NCI-H2081 (cell line): Measurements from ENCODE around the gene UBE2K.
"Not testable (repeated sequence)": the region's sequence is repeated elsewhere in the genome, so short reads cannot be mapped to it uniquely, and the experiment has no call there.

Experiments used
- DNase-seq, 2 experiments: peaks; one replicate each; lab custom pipeline; 2025; lab: John Stamatoyannopoulos, UW

Gene UBE2K

DNA sequence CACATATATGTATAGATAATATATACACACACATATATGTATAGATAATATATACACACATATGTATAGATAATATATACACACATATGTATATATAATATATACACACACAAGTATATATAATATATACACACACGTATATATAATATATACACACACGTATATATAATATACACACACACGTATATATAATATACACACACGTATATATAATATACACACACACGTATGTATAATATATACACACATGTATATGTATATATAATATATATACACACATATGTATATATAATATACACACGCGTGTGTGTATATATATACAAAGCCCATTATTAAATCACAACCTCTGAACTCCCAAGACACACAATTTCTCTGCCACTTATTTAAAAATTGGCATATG, 8.0 kb upstream of the UBE2K start:
- DNase-seq, result no peak

DNA sequence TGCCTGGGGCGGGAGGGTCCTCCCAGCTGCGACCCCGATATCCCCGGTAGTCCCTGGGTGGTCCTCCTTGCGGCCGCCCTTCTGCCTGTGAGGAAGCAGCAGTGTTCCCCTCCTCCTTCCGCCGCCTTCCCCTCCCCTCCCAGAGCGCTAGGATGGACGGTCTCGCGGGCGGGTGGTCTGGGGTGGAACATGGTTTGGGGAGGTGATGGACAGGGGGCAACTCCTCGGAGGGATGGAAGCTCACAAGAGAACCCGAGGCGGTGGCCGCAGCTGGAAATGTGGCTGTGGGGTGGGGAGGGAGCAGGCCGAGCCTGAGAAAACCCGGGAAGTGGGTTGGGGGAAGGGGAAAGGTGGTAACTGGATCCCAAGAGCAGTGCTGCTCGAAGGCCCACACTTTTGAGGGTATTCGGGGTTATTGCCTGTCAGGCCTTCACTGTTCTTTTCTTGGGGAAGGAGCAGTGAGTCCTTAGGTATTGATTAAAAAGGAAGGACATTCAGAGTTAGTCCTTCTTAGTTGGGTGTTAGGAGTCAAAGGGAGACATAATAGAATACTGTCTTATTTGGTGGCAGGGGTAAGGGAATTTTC, 581 bp downstream of the UBE2K start:
- peak; percentile 52 to 61 for DNase-seq

DNA sequence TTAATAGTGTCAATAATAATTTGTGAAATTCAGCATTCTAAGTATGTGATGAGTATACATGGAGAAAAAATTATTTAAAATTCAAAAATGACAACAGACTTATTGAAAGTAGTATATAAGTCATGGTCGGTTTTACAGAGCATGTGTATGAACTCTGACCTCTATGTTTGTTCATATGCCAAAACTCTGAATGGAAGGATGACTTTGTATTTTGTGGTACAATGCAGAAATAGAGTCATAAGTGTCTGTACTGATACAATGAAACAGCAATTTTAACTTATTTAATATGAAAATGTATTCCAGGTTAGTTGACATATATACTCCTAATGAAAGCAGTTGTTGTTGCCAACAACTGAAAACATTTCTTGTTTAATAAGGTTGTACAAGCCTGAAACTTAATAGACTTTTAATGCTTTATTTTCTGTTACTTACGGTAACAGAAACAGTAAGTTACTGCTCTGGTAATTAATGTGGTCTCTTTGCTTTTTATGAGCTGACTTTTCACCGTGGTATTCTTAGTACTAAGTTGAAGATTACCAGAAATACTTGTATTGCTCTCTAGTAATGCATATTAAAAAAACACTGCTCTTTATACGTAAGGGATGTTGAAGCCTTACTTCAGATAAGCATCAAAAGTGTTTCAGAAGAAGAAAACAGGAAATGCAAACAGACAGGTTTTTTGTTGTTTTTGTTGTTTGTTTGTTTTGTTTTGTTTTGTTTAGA, 1.9 kb downstream of the UBE2K start:
- no peak for DNase-seq

DNA sequence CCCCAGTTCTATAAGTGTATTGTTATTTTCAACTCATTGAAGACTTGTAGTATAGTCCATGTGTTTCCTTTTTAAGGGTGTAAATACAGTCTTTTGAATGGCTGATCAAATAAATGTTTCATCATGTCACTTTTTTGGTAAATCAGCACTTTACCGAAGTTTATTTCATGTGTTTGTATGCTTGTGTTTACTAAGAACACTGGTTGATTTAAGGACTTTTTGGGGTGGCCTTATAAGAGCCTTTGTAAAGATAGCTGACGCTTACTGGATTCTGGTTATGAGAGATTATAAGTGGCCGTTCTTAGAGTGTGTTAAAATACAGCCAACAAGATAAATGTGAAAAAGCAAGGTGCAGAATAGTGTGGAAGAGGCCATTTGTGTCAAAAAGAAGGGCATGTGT, 2.6 kb downstream of the UBE2K start:
- no peak for DNase-seq

DNA sequence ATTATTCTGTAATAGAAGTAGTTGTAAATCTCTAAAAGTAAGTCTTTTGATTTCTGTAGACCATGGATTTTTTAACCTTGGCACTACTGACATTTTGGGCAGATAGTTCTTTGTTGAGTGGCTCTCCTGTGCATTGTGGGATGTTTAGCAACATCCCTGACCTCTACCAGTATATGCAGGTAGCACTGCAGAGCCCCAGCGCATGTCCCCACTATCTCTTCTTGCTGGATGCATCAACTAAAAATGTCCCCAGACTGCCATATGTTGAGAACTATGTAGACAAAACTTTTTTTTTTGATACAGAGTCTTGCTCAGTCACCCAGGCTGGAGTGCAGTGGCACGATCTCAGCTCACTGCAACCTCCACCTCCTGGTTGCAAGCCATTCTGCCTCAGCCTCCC, 4.8 kb downstream of the UBE2K start:
- no peak for DNase-seq

DNA sequence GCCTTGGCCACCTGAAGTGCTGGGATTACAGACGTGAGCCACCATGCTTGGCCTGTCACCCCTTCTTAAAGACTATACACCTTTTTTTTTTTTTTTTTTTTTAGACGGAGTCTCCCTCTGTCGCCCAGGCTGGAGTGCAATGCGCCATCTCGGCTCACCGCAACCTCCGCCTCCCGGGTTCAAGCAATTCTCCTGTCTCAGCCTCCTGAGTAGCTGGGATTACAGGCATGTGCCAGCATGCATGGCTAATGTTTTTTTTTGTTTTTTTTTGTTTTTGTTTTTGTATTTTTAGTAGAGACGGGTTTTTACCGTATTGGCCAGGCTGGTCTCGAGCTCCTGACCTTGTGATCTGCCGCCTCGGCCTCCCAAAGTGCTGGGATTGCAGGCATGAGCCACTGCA, 6.9 kb downstream of the UBE2K start:
- DNase-seq, result not testable (repeated sequence)

DNA sequence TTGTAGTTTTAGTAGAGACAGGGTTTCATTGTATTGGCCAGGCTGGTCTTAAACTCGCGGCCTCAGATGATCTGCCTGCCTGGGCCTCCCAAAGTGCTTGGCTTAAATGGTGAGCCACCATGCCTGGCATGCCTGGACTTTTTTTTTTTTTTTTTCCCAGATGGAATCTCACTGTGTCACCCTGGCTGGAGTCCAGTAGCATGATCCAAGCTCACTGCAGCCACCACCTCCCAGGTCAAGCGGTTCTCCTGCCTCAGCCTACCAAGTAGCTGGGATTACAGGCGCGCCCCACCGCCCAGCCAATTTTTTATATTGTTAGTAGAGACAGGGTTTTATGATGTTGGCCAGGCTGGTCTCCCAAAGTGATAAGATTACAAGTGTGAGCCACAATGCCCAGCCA, 8.4 kb downstream of the UBE2K start:
- DNase-seq, result no peak

DNA sequence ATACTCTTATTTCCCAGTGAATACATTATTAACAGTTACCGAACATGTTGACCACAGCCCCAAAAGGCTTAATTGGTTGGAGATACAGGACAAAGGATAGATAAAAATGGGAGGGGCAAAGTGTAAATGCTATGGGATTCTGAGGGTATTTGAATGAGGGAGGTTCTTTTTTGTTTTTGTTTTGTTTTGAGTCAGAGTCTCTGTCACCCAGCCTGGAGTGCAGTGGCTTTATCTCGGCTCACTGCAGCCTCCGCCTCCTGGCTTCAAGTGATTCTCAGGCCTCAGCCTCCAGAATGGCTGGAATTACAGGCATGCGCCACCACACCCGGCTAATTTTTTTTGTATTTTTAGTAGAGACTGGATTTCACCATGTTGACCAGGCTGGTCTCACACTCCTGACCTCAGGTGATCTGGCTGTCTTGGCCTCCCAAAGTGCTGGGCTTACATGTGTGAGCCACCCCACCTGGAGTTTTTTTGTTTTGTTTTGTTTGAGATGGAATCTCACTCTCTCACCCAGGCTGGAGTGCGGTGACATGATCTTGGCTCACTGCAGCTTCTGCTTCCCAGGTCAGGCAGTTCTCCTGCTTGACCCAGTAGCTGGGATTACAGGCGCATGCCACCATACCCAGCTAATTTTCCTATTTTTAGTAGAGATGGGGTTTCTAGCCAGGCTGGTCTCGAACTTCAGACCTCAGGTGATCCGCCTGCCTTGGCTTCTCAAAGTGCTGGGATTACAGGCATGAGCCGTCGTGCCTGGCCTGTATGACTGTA, 9.0 kb downstream of the UBE2K start:
- DNase-seq, result no peak

DNA sequence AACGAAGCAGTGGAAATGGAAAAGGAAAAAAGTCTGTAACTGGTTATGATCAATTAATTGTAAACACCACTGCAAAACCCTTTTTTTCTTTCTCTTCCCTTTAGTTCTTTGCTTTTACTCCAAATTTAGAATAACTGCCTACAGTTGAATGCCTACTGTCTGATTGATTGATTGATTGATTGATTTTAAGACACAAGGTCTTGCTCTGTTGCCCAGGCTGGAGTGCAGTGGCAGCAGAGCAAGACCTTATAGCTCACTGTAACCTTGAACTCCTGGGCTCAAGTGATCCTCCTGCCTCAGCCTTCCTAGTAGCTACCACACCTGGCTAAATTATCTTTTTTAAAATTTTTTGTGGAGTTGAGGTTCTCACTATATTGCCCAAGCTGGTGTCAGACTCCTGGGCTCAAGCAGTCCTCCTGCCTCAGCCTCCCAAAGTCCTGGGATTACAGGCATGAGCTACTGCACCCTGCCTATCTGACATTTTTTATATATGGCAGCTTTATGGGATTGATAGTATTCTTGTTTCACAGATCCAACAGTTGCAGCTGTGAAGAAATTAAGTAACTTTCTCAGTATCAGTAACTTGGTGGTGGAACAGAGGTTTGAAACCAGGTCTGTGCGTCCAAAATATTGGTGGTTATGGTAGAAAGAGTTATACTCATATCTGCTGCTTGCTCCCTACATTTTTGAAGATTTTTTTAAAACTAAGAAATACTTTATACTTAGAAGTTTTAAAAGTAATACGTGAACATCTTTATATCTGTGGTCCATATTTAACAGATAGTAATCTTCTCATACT, 12.4 kb downstream of the UBE2K start:
- no peak for DNase-seq

DNA sequence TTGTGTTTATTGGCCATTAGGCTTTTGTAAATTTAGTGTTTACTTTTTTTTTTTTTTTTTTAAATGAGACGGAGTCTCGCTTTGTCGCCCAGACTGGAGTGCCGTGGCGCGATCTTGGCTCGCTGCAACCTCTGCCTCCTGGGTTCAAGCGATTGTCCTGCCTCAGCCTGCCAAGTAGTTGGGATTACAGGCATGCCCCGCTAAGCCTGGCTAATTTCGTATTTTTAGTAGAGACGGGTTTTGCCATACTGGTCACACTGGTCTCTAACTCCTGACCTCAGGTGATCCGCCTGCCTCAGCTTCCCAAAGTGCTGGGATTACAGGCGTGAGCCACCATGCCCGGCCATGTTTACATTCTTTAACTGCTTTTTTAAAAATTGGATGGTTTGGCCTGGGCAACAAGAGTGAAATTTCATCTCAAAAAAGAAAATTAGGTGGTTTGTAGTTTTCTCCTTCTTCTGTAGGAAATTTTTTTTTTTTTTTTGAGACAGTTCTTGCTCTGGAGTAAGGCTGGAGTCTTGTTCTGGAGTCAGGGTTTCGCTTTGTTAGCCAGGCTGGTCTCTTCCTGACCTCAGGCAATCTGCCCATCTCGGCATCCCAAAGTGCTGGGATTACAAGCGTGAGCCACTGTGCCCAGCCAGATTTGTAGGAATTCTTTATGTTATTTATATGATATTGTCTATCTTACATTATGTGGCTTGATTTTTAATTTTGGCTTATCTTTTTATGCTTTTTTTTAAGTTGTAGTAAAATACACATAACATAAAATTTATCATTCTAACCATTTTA, 15.1 kb downstream of the UBE2K start:
- DNase-seq, result no peak

DNA sequence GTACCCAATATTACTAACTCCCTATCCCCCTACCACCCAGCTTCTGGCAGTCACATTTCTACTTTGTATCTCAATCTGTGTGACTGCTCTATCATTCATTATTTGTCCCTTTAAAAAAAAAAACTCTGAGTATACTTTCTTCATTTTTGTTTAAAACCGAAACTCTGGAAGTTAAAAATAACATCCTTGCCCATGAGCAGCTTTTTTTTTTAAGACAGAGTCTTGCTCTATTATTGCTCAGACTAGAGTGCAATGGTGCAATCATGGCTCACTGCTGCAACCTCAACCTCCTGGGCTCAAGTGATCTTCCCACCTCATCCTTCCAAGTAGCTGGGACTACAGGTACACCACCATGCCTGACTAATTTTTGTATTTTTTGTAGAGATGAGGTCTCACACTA, 15.8 kb downstream of the UBE2K start:
- no peak for DNase-seq

DNA sequence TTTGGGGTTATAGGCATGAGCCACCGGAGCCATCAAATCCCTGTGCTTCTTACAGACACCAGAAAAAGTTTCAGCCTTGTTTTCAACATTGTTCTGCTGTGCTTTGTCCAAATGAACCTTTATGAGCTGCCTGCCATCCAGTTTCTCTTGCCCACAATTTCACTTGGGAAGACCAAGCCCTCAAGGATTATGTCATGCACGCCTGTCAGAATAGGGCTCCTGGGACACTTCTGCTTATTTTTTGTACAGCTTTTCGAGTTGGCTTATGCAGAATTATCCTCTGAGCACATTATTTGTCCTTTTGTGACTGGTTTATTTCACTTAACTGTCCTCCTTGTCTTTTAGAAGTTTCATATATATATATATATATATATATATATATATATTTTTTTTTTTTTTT, 16.2 kb downstream of the UBE2K start:
- DNase-seq, result no peak

DNA sequence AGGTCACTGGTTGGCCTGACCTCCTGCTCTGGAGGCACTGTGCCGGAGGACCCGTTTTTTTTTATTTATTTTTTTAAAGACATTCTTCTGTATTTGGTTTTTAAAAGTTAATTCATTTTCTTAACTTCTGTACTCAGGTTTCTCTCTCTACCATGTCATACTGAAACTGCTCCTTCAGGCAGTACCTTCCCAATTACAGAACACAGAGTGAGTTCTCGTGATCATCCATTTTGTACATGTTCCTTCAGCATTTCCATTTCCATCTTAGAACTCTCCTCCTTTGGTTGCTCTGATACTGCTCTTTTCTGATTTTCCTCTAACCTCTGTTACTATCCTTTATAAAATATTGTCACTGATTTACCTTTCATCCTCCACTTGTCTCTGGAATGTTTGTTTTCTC, 17.9 kb downstream of the UBE2K start:
- DNase-seq, result no peak

DNA sequence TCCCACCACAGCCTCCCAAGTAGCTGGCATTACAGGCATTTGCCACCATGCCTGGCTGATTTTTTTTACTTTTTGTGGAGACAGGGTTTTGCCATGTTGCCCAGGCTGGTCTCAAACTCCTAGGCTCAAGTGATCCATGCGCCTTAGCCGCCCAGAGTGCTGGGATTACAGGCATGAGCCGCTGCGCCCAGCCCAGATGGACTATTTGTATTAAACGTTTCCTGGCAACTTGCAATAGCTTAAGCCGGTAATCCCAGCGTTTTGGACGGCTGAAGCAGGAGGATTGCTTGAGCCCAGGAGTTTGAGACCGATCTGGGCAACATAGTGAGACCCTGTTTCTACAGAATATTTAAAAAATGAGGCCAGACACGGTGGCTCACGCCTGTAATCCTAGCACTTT, 18.4 kb downstream of the UBE2K start:
- no peak for DNase-seq

DNA sequence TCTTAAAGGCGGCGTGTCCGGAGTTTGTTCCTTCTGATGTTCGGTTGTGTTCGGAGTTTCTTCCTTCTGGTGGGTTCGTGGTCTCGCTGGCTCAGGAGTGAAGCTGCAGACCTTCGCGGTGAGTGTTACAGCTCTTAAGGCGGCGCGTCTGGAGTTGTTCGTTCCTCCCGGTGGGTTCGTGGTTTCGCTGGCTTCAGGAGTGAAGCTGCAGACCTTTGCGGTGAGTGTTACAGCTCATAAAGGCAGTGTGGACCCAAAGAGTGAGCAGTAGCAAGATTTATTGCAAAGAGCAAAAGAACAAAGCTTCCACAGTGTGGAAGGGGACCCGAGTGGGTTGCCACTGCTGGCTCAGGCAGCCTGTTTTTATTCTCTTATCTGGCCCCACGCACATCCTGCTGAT, 19.8 kb downstream of the UBE2K start:
- not testable (repeated sequence) for DNase-seq

DNA sequence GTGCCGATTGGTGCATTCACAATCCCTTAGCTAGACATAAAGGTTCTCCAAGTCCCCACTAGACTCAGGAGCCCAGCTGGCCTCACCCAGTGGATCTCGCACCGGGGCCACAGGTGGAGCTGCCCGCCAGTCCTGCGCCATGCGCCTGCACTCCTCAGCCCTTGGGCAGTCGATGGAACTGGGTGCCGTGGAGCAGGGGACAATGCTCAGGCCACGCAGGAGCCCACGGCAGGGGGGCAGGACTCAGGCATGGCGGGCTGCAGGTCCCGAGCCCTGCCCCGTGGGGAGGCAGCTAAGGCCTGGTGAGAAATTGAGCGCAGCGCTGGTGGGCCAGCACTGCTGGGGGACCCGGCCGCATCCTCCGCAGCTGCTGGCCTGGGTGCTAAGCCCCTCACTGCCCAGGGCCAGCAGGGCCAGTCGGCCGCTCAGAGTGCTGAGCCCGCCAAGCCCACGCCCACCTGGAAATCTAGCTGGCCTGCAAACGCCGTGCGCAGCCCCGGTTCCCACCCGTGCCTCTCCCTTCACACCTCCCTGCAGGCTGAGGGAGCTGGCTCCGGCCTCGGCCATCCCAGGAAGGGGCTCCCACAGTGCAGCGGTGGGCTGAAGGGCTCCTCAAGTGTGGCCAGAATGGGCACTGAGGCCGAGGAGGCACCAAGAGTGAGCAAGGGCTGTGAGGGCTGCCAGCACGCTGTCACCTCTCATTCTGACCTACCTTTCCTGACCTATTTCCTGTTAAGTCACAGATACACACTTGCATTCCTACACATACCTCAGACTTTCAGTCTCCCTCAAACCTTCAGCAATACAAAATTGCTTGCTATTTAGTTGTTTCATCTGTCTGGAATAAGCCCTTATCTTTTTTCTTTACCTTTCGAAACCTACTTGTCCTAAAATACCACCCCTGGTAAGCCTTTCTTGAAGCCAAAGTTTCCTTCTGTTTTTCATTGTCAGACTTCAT, 20.7 kb downstream of the UBE2K start:
- no peak for DNase-seq

DNA sequence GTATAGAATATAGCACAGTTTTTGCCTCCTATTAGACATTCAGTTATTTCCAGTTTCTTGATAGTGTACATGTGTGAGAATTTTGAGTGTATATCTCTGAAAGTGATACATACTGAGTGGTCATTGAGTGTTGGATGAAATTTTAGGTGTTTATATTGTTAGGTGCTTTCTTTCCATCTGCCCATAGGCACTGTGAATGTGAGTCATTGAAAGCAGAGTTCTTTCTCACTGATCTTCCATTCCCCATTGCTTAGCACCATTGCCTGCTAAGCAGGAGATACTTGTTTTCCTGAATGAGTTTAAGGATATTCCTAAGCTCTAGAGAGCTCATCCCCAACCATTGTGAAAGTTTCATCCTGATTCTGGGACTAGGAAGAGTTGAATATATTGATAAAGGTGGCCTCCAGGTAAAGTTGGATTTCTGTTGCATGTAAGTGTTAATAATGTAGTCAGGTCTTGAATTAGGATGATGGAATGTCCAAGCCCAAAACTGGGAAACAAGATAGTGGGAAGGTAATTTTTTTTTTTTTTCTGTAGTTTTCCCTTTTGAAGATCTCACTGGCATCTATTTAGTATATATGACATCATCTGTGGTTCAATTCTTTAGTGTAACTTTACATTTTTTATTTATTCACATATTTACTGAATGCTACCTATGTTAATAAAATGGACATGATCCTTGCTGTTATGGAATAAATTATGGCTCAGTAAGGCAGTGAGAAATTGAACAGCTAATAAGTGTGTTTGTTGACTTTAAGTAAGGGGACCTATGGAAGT, 22.1 kb downstream of the UBE2K start:
- no peak for DNase-seq

DNA sequence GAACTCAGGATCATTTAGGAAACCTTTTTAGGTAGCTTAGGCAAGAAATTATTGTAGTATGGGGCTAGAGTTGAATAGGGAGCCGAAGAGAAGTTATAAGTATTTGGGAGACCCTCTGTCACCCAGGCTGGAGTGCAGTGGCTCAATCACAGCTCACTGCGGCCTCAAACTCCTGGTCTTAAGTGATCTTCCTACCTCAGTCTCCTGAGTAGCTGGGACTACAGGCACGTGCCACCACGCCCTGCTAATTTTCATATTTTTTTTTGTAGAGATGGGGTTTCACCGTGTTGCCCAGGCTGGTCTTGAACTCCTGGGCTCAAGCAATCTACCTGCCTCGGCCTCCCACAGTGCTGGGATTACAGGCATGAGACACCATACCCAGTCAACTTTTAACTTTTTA, 23.3 kb downstream of the UBE2K start:
- DNase-seq, result not testable (repeated sequence)

DNA sequence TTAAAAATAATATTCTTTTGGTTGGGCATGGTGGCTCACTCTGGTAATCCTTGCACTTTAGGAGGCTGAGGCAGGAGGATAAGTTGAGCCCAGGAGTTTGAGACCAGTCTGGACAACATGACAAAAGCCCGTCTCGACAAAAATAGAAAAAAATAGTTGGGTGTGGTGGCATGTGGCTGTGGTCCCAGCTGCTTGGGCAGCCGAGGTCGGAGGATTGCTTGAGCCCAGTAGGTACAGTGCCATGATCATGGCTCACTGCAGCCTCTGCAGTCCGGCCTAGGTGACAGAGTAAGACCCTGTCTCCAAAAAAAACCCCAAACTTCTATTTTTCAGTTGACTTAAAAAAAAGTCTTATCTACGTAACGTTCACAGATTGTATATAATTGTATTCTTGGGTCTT, 23.9 kb downstream of the UBE2K start:
- no peak for DNase-seq

DNA sequence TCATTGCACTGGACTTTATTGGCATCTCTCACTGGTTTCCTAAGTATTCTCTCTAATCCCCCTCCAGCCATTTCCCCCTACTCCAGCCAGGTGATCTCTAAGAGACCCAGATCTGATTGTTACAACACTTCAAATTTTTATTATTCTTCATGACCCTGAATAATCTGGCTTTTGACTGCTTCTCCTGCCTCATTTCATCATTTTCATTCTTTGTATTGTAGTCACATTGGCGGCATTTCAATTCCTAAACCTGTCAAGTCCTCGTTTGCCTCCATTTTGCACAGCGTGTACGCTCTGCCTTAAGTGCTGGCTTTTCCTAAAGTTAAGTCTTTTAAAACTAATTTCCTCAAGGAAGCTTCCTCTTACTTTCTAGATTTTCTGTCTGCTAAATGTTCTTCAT, 31.6 kb downstream of the UBE2K start:
- no peak for DNase-seq
